Endothelial cell of umbilical vein (primary cell): ENCODE data around the gene CFAP46. TPM values are rescaled to one million over a fixed set of nuclear protein-coding genes. Genes with fewer than 3 reads are reported as not detected.

Source experiments
- BruUV-seq: library from RNA; stranded (reverse); fragments of 400-500 nt; replicated peaks from 2 replicates; lab custom pipeline; 2021; lab: Mats Ljungman, UMichigan
- CTCF ChIA-PET: fragments of 300-600, 350-600 bp; sonication (Branson Sonifier 250); formaldehyde crosslinking; loops from one replicate; lab custom pipeline; 2021; ENCODE audit warnings: antibody characterized with exemption, inconsistent platforms; lab: Charles Lee
- POLR2A ChIA-PET: fragments of 300-600, 350-600 bp; sonication (Branson Sonifier 250); formaldehyde crosslinking; loops from one replicate; lab custom pipeline; 2021; ENCODE audit warnings: antibody characterized with exemption, inconsistent platforms; lab: Charles Lee
- DNase-seq: peaks from one replicate; pipeline ENCODE4 v3.0.0-alpha.2; 2011; ENCODE audit warnings: low read depth, low spot score
- FAIRE-seq: peaks from 2 replicates; lab custom pipeline; 2011; peaks lifted over from hg19 to GRCh38; lab: Jason Lieb, UNC
- H2AFZ ChIP-seq: 2 replicates; pipeline ENCODE4 v1.6.0; 2012; ENCODE audit warnings: low read depth, low read length, control low read depth, inconsistent platforms
- H3K27ac ChIP-seq: 2 replicates; pipeline ENCODE4 v1.5.1; 2011; ENCODE audit warnings: low read depth, mild to moderate bottlenecking, control low read depth, low read length, moderate library complexity; ENCODE audit not compliant: insufficient read depth
- H3K27me3 ChIP-seq, 2 experiments: 2 replicates each; pipeline versions ENCODE4 v1.6.0 to v1.6.1; 2011; ENCODE audit warnings: low read length in 2 of 2, mixed read lengths in 1 of 2; ENCODE audit not compliant: control insufficient read depth in 2 of 2, insufficient read depth in 2 of 2
- H3K36me3 ChIP-seq, 2 experiments: 2 replicates in 1 of 2; 3 replicates in 1 of 2; pipeline ENCODE4 v1.5.1; 2011; ENCODE audit warnings: low read length in 2 of 2, mild to moderate bottlenecking in 1 of 2, moderate library complexity in 1 of 2; ENCODE audit not compliant: control insufficient read depth in 2 of 2, insufficient read depth in 2 of 2; ENCODE audit errors: extremely low read depth in 1 of 2
- H3K4me1 ChIP-seq: 3 replicates; pipeline ENCODE4 v1.5.1; 2011; ENCODE audit warnings: mild to moderate bottlenecking, low read length; ENCODE audit not compliant: control insufficient read depth, insufficient read depth; ENCODE audit errors: extremely low read depth
- H3K4me2 ChIP-seq: 2 replicates; pipeline ENCODE4 v1.6.1; 2011; ENCODE audit warnings: low read length, control low read depth, mixed read lengths; ENCODE audit not compliant: insufficient read depth
- H3K4me3 ChIP-seq, 3 experiments: fragments of 200-600 bp in 1 of 3; sonication (generic), shearing (Covaris generic) in 1 of 3; replicated peaks in 1 of 3; 2 replicates each; pipeline ENCODE4 v1.5.1; 2011 to 2016; ENCODE audit warnings: control low read depth in 3 of 3, low read length in 3 of 3, mild to moderate bottlenecking in 2 of 3, inconsistent platforms in 1 of 3, low read depth in 1 of 3, moderate library complexity in 1 of 3; ENCODE audit not compliant: insufficient read depth in 1 of 3
- H3K79me2 ChIP-seq: 2 replicates; pipeline ENCODE4 v1.6.0; 2012; ENCODE audit warnings: low read length, inconsistent platforms; ENCODE audit not compliant: control insufficient read depth, insufficient read depth
- H3K9ac ChIP-seq: replicated peaks from 2 replicates; pipeline ENCODE3; 2011; ENCODE audit warnings: low read length, control low read depth; ENCODE audit not compliant: insufficient read depth; ENCODE audit errors: extremely low read depth
- H3K9me1 ChIP-seq: replicated peaks from 3 replicates; pipeline ENCODE4 v1.6.0; 2011; ENCODE audit warnings: mild to moderate bottlenecking, low read length; ENCODE audit not compliant: control insufficient read depth, insufficient read depth; ENCODE audit errors: extremely low read depth
- H3K9me3 ChIP-seq: replicated peaks from 2 replicates; pipeline ENCODE4 v1.5.1; 2012; ENCODE audit warnings: low read length, inconsistent platforms; ENCODE audit not compliant: control insufficient read depth, insufficient read depth
- H4K20me1 ChIP-seq: replicated peaks from 2 replicates; pipeline ENCODE3; 2011; ENCODE audit warnings: mild to moderate bottlenecking, low read length; ENCODE audit not compliant: control insufficient read depth, insufficient read depth; ENCODE audit errors: extremely low read depth
- EZH2 ChIP-seq: IDR thresholded peaks from 2 replicates; pipeline ENCODE4 v1.6.1; 2012; ENCODE audit warnings: borderline replicate concordance, low read depth, mild to moderate bottlenecking, moderate library complexity, low read length, inconsistent platforms; ENCODE audit not compliant: severe bottlenecking
- FOS ChIP-seq: IDR thresholded peaks from 2 replicates; pipeline ENCODE4 v1.6.1; 2011; ENCODE audit warnings: mild to moderate bottlenecking, low read length, moderate library complexity, borderline replicate concordance; ENCODE audit not compliant: insufficient read depth
- GATA2 ChIP-seq: IDR thresholded peaks from 2 replicates; pipeline ENCODE4 v1.7.0; 2011; ENCODE audit warnings: low read depth, mild to moderate bottlenecking, moderate library complexity, mixed read lengths, low read length; ENCODE audit not compliant: insufficient read length, insufficient read depth
- JUN ChIP-seq: IDR thresholded peaks from 2 replicates; pipeline ENCODE4 v1.6.1; 2011; ENCODE audit warnings: borderline replicate concordance, low read depth; ENCODE audit not compliant: insufficient read length, insufficient read depth
- MYC ChIP-seq: IDR thresholded peaks from one replicate; pipeline ENCODE4 v1.6.1; 2011; ENCODE audit warnings: mild to moderate bottlenecking, low read depth, low read length
- POLR2A ChIP-seq: IDR thresholded peaks from 2 replicates; pipeline ENCODE4 v1.6.1; 2012; ENCODE audit warnings: low read depth, mild to moderate bottlenecking, control low read depth, low read length
- POLR2AphosphoS5 ChIP-seq: IDR thresholded peaks from 2 replicates; pipeline ENCODE4 v1.6.1; 2012; ENCODE audit warnings: low read depth, mild to moderate bottlenecking, control low read depth, low read length, moderate library complexity; ENCODE audit not compliant: insufficient read depth
- dilution Hi-C: fragments of 300-500 bp; cut with MboI; formaldehyde crosslinking; loops from one replicate; pipeline ENCODE4 v1.15.0; 2019; ENCODE audit warnings: low sequenced_read_pairs; ENCODE audit not compliant: extremely low pct_ligation_motif_present
- intact Hi-C: fragments of 100-400 bp; cut with micrococcal nuclease; formaldehyde crosslinking; loops from one replicate; pipeline ENCODE4 v1.10.0; 2022
- polyA plus RNA-seq, 4 experiments: library from polyadenylated mRNA; depleted of rRNA in 3 of 4; stranded (reverse) in 3 of 4; unstranded in 1 of 4; fragments of >200 nt; gene quantifications; 2 replicates each; pipeline versions ENCODE4 v1.2.1 to v1.2.3, GENCODE V29; 2011 to 2012; ENCODE audit warnings: missing spikeins in 1 of 4
- total RNA-seq: library from RNA; stranded (reverse); gene quantifications from 2 replicates; pipeline ENCODE4 v1.2.3, GENCODE V29; 2021
- TF ChIP-seq, protein P1 (sequence below): IDR thresholded peaks from 2 replicates; pipeline ENCODE4 v1.6.1; 2011; ENCODE audit not compliant: insufficient read depth, insufficient read length
- TF ChIP-seq, protein P2 (sequence below), 2 donors: IDR thresholded peaks; 1 replicate in 1 of 2; 2 replicates in 1 of 2; pipeline ENCODE4 v1.5.1; 2011; ENCODE audit warnings: low read length in 2 of 2, mild to moderate bottlenecking in 2 of 2, moderate library complexity in 2 of 2, control low read depth in 1 of 2, inconsistent platforms in 1 of 2, low read depth in 1 of 2; ENCODE audit not compliant: insufficient read depth in 1 of 2; ENCODE audit errors: extremely low read depth in 1 of 2

CFAP46 gene
- total and polyA plus RNA-seq, 2 donors (not counting 3 experiments of a cell fraction or from before 2014, with no cell fraction given) = 0.75 to 0.98 TPM

DNA sequence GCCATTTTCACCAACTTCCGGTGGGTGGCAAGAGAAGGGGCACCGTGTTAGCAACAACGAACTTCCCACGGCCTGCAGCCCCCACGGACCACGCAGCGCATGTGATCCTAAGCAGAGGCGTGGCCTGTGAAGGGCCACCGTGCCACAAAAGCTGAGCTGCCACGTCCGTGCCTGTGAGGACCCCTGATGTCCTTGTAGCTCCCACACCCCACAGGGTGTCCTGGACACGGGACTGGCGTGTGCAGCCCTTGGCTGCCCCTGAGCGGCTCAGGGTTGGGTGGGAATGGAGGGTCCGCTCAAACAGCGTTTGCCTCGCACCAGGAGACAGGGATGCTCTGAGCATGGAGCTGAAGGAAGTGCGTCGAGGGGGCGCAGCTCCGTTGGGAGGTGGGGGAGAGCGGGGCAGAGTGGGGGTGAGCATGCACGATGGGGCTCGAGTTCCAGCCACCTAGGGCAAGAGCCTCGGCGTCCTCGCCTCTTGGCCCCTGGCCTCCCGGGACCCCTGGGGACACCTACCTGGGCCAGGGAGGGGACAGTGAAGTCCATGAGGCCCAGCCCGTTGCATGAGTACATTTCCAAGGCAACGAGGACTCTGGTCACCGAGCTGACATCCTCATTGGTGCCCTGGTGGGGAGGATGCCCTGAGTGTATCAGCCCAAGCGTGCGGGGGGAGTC is 33.6 kb downstream of the CFAP46 start:
- Histone ChIP-seq H2AFZ (no peak overlapping the region), H3K27me3 (no peaks in the 10 kb centered on the region), H3K27ac (no peak overlapping the region), H3K4me1 (no peaks in the 10 kb centered on the region), H3K9ac (no peak overlapping the region), H3K79me2 (no peaks in the 10 kb centered on the region), H3K9me1 (no peaks in the 10 kb centered on the region), H3K4me3 (no peak overlapping the region), H3K4me2 (no peak overlapping the region), H3K9me3 (no peaks in the 10 kb centered on the region), H4K20me1 (no peaks in the 10 kb centered on the region), H3K36me3 (no peaks in the 10 kb centered on the region)
- dilution Hi-C loops (no loop called here), intact Hi-C loops (no loop called here)
- BruUV-seq = no TSS peak
- no peak for TF ChIP-seq POLR2A
- no peak for TF ChIP-seq MYC
- TF ChIP-seq JUN = no peak
- TF ChIP-seq POLR2AphosphoS5 = no peak
- TF ChIP-seq GATA2 = no peak
- TF ChIP-seq, protein P1, sequence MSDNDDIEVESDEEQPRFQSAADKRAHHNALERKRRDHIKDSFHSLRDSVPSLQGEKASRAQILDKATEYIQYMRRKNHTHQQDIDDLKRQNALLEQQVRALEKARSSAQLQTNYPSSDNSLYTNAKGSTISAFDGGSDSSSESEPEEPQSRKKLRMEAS = no peak
- TF ChIP-seq, protein P2, sequence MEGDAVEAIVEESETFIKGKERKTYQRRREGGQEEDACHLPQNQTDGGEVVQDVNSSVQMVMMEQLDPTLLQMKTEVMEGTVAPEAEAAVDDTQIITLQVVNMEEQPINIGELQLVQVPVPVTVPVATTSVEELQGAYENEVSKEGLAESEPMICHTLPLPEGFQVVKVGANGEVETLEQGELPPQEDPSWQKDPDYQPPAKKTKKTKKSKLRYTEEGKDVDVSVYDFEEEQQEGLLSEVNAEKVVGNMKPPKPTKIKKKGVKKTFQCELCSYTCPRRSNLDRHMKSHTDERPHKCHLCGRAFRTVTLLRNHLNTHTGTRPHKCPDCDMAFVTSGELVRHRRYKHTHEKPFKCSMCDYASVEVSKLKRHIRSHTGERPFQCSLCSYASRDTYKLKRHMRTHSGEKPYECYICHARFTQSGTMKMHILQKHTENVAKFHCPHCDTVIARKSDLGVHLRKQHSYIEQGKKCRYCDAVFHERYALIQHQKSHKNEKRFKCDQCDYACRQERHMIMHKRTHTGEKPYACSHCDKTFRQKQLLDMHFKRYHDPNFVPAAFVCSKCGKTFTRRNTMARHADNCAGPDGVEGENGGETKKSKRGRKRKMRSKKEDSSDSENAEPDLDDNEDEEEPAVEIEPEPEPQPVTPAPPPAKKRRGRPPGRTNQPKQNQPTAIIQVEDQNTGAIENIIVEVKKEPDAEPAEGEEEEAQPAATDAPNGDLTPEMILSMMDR (IDR thresholded peaks at IDR 0.05; ENCODE audit: extremely low read depth in 1 of 2, insufficient read depth in 1 of 2, low read depth in 1 of 2, low read length in 2 of 2) = no peak
- no peak for TF ChIP-seq EZH2
- no peak for TF ChIP-seq FOS
- FAIRE-seq (no peak), DNase-seq (no peak)
- ChIA-PET POLR2A (no interaction called here), CTCF (no interaction called here)
